ENCODE measurements around the gene OTOG. TPM values are rescaled to one million over a fixed set of nuclear protein-coding genes. Genes with fewer than 3 reads are reported as not detected.

Gene OTOG
- total RNA-seq, 1 donor from 2014 or later = not detected

- H3K27me3 Mint-ChIP-seq (ENCODE audit: unreplicated experiment) = peaks cover 5% of the 10 kb centered on the region
- H3K9me3 Mint-ChIP-seq (ENCODE audit: unreplicated experiment) = peaks cover 1% of the 10 kb centered on the region
- no peak overlapping the region for H3K4me3 Mint-ChIP-seq (ENCODE audit: unreplicated experiment)
Observed at GRCh38 chr11:17574141-17575091, 27.4 kb downstream of the OTOG start.

GRCh38 chr11:17575431-17576425 is 28.7 kb downstream of the OTOG start:
- DNase-seq = no peak
- TF ChIP-seq CTCF (IDR thresholded peaks at IDR 0.05; ENCODE audit: partially characterized antibody, unreplicated experiment) = no peak
- H3K9me3 Mint-ChIP-seq (ENCODE audit: unreplicated experiment) = peaks cover 1% of the 10 kb centered on the region
- no peak overlapping the region for H3K4me3 Mint-ChIP-seq (ENCODE audit: unreplicated experiment)
- H3K27me3 Mint-ChIP-seq (ENCODE audit: unreplicated experiment) = peaks cover 7% of the 10 kb centered on the region
- H3K4me1 Mint-ChIP-seq (ENCODE audit: low read depth, unreplicated experiment) = no peaks in the 10 kb centered on the region
- H3K27ac Mint-ChIP-seq (ENCODE audit: unreplicated experiment) = no peak overlapping the region
- no peaks in the 10 kb centered on the region for H3K36me3 Mint-ChIP-seq (ENCODE audit: unreplicated experiment)

More at GRCh38 chr11:17574141-17575091, 27.4 kb downstream of the OTOG start:
- no peak overlapping the region for H3K27ac Mint-ChIP-seq (ENCODE audit: unreplicated experiment)
- DNase-seq = no peak
- H3K36me3 Mint-ChIP-seq (ENCODE audit: unreplicated experiment) = no peaks in the 10 kb centered on the region
- no peaks in the 10 kb centered on the region for H3K4me1 Mint-ChIP-seq (ENCODE audit: low read depth, unreplicated experiment)
- no peak for TF ChIP-seq CTCF (IDR thresholded peaks at IDR 0.05; ENCODE audit: partially characterized antibody, unreplicated experiment)

- Mint-ChIP-seq H3K9me3 (ENCODE audit: unreplicated experiment) (peaks cover 1% of the 10 kb centered on the region), H3K27ac (ENCODE audit: unreplicated experiment) (no peak overlapping the region), H3K36me3 (ENCODE audit: unreplicated experiment) (no peaks in the 10 kb centered on the region), H3K4me3 (ENCODE audit: unreplicated experiment) (no peak overlapping the region), H3K4me1 (ENCODE audit: low read depth, unreplicated experiment) (no peaks in the 10 kb centered on the region), H3K27me3 (ENCODE audit: unreplicated experiment) (peaks cover 4% of the 10 kb centered on the region)
- no peak for DNase-seq
- TF ChIP-seq CTCF (IDR thresholded peaks at IDR 0.05; ENCODE audit: partially characterized antibody, unreplicated experiment) = no peak
Observed at GRCh38 chr11:17578296-17578695, 31.2 kb downstream of the OTOG start.

- Mint-ChIP-seq H3K4me1 (ENCODE audit: low read depth, unreplicated experiment) (no peaks in the 10 kb centered on the region), H3K27me3 (ENCODE audit: unreplicated experiment) (peaks cover 3% of the 10 kb centered on the region), H3K27ac (ENCODE audit: unreplicated experiment) (no peak overlapping the region), H3K4me3 (ENCODE audit: unreplicated experiment) (no peak overlapping the region), H3K36me3 (ENCODE audit: unreplicated experiment) (no peaks in the 10 kb centered on the region), H3K9me3 (ENCODE audit: unreplicated experiment) (no peaks in the 10 kb centered on the region)
- DNase-seq = no peak
- no peak for TF ChIP-seq CTCF (IDR thresholded peaks at IDR 0.05; ENCODE audit: partially characterized antibody, unreplicated experiment)
Observed at GRCh38 chr11:17578958-17579357, 31.9 kb downstream of the OTOG start.

All from glutamatergic neuron (in vitro differentiated cells).